TTC549 (cell line): ENCODE data around the gene KIAA0586.

Experiments
- FAIRE-seq: peaks from 2 replicates; lab custom pipeline; 2012; peaks lifted over from hg19 to GRCh38; lab: Jason Lieb, UNC

The KIAA0586 gene

GRCh38 chr14:58598804-58599525 is 171.4 kb downstream of the KIAA0586 start:
- FAIRE-seq = no peak

- no peak for FAIRE-seq
These were observed 172.2 kb downstream of the KIAA0586 start for GRCh38 chr14:58599707-58600106.
